ENCODE measurements around the gene CCNYL1. TPM values are rescaled to one million over a fixed set of nuclear protein-coding genes. Genes with fewer than 3 reads are reported as not detected.
A peak's percentile ranks its signal among the peaks of the same experiment; 100 is the strongest.

CCNYL1 gene
- 12.1 and 14.7 TPM in 2 replicates for polyA plus RNA-seq
- 22.9 and 23.6 TPM in 2 replicates for polyA minus RNA-seq

GRCh38 chr2:207710814-207711740 is at the start of gene CCNYL1:
Gene CCNYL1 (plus strand): TSS chr2:207711640. CDS start chr2:207711897, 257 bp downstream.
- Histone ChIP-seq H3K9me3 (ENCODE audit: low read length) (no peaks in the 10 kb centered on the region), H3K36me3 (ENCODE audit: insufficient read depth, low read length) (no peaks in the 10 kb centered on the region), H4K20me1 (ENCODE audit: insufficient read depth) (no peaks in the 10 kb centered on the region), H3K27ac (ENCODE audit: low read length) (peak within 1 kb of the TSS; percentile 66), H3K27me3 (ENCODE audit: insufficient read depth, low read depth, low read length) (no peaks in the 10 kb centered on the region), H3K4me2 (ENCODE audit: low read length) (peak within 1 kb of the TSS; percentile 86), H2AFZ (ENCODE audit: low read depth, low read length) (peak within 1 kb of the TSS; percentile 73), H3F3A (ENCODE audit: insufficient read depth, low read length, poor library complexity, severe bottlenecking) (peaks cover 4% of the 10 kb centered on the region), H3K79me2 (replicated peaks; ENCODE audit: insufficient read depth, low read length) (peaks cover 25% of the 10 kb centered on the region), H3K9ac (ENCODE audit: low read length) (peak within 1 kb of the TSS; percentile 76), H3K9me2 (ENCODE audit: insufficient read depth, low read length) (no peaks in the 10 kb centered on the region), H3K4me3 (ENCODE audit: low read length) (peak within 1 kb of the TSS; percentile 99)
- peak; percentile 6 for TF ChIP-seq EP300 (conservative IDR thresholded peaks at IDR 0.05; ENCODE audit: poor library complexity, severe bottlenecking)
- TF ChIP-seq, protein P1, sequence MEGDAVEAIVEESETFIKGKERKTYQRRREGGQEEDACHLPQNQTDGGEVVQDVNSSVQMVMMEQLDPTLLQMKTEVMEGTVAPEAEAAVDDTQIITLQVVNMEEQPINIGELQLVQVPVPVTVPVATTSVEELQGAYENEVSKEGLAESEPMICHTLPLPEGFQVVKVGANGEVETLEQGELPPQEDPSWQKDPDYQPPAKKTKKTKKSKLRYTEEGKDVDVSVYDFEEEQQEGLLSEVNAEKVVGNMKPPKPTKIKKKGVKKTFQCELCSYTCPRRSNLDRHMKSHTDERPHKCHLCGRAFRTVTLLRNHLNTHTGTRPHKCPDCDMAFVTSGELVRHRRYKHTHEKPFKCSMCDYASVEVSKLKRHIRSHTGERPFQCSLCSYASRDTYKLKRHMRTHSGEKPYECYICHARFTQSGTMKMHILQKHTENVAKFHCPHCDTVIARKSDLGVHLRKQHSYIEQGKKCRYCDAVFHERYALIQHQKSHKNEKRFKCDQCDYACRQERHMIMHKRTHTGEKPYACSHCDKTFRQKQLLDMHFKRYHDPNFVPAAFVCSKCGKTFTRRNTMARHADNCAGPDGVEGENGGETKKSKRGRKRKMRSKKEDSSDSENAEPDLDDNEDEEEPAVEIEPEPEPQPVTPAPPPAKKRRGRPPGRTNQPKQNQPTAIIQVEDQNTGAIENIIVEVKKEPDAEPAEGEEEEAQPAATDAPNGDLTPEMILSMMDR (IDR thresholded peaks at IDR 0.05; ENCODE audit: poor library complexity, severe bottlenecking) = peak; percentile 43
- TF ChIP-seq SMC3 (conservative IDR thresholded peaks at IDR 0.05; ENCODE audit: poor library complexity) = no peak
- TF ChIP-seq MXI1 (conservative IDR thresholded peaks at IDR 0.05; ENCODE audit: poor library complexity, severe bottlenecking) = no peak
- TF ChIP-seq RAD21 (conservative IDR thresholded peaks at IDR 0.05) = peak; percentile 12
- TF ChIP-seq, protein P2, sequence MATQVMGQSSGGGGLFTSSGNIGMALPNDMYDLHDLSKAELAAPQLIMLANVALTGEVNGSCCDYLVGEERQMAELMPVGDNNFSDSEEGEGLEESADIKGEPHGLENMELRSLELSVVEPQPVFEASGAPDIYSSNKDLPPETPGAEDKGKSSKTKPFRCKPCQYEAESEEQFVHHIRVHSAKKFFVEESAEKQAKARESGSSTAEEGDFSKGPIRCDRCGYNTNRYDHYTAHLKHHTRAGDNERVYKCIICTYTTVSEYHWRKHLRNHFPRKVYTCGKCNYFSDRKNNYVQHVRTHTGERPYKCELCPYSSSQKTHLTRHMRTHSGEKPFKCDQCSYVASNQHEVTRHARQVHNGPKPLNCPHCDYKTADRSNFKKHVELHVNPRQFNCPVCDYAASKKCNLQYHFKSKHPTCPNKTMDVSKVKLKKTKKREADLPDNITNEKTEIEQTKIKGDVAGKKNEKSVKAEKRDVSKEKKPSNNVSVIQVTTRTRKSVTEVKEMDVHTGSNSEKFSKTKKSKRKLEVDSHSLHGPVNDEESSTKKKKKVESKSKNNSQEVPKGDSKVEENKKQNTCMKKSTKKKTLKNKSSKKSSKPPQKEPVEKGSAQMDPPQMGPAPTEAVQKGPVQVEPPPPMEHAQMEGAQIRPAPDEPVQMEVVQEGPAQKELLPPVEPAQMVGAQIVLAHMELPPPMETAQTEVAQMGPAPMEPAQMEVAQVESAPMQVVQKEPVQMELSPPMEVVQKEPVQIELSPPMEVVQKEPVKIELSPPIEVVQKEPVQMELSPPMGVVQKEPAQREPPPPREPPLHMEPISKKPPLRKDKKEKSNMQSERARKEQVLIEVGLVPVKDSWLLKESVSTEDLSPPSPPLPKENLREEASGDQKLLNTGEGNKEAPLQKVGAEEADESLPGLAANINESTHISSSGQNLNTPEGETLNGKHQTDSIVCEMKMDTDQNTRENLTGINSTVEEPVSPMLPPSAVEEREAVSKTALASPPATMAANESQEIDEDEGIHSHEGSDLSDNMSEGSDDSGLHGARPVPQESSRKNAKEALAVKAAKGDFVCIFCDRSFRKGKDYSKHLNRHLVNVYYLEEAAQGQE (IDR thresholded peaks at IDR 0.05; ENCODE audit: borderline replicate concordance) = peak; percentile 26
- TF ChIP-seq TAF1 (IDR thresholded peaks at IDR 0.05; ENCODE audit: low read depth) = peak; percentile 59
- TF ChIP-seq POLR2AphosphoS5 (IDR thresholded peaks at IDR 0.05) = peak; percentile 96
- no peak for TF ChIP-seq EZH2 (IDR thresholded peaks at IDR 0.05; ENCODE audit: borderline replicate concordance, insufficient read depth, low read length, poor library complexity, severe bottlenecking)

DNA sequence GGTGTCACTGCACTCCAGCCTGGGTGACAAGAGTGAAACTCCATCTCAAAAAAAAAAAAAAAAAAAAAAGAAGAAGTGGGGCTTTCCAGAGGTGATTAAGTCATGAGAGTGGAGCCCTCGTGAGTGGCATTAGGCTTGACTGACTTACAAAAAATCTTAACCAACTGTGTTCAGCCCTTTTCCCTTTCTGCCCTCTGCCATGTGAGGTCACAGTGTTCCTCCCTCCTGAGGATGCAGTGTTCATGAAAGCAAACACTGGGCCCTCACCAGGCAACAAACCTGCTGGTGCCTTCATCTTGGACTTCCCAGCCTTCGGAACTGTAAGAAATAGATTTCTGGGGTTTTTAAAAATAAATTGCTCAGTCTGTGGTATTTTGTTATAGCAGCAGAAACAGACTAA is 49.2 kb upstream of the CCNYL1 start:
- Histone ChIP-seq H3K4me2 (ENCODE audit: low read length) (no peak overlapping the region), H4K20me1 (ENCODE audit: insufficient read depth) (no peaks in the 10 kb centered on the region), H3K79me2 (replicated peaks; ENCODE audit: insufficient read depth, low read length) (no peaks in the 10 kb centered on the region), H3K27ac (ENCODE audit: low read length) (no peak overlapping the region), H3K9me3 (ENCODE audit: low read length) (no peaks in the 10 kb centered on the region), H3K4me3 (ENCODE audit: low read length) (no peak overlapping the region), H3F3A (ENCODE audit: insufficient read depth, low read length, poor library complexity, severe bottlenecking) (no peaks in the 10 kb centered on the region), H3K36me3 (ENCODE audit: insufficient read depth, low read length) (no peaks in the 10 kb centered on the region), H3K9me2 (ENCODE audit: insufficient read depth, low read length) (no peaks in the 10 kb centered on the region), H3K9ac (ENCODE audit: low read length) (no peak overlapping the region), H3K27me3 (ENCODE audit: insufficient read depth, low read depth, low read length) (no peaks in the 10 kb centered on the region), H2AFZ (ENCODE audit: low read depth, low read length) (no peak overlapping the region)
- no peak for TF ChIP-seq POLR2AphosphoS5 (IDR thresholded peaks at IDR 0.05)
- TF ChIP-seq MXI1 (conservative IDR thresholded peaks at IDR 0.05; ENCODE audit: poor library complexity, severe bottlenecking) = no peak
- no peak for TF ChIP-seq RAD21 (conservative IDR thresholded peaks at IDR 0.05)
- no peak for TF ChIP-seq EZH2 (IDR thresholded peaks at IDR 0.05; ENCODE audit: borderline replicate concordance, insufficient read depth, low read length, poor library complexity, severe bottlenecking)
- TF ChIP-seq, protein P1 (IDR thresholded peaks at IDR 0.05; ENCODE audit: poor library complexity, severe bottlenecking) = no peak
- TF ChIP-seq TAF1 (IDR thresholded peaks at IDR 0.05; ENCODE audit: low read depth) = no peak

Measured in neural cell (in vitro differentiated cells).